Measurements from ENCODE around the gene NUP214. TPM values are rescaled to one million over a fixed set of nuclear protein-coding genes. Genes with fewer than 3 reads are reported as not detected.

NUP214 gene
- total RNA-seq, 1 experiment from 2014 or later = 34.9 TPM

DNA sequence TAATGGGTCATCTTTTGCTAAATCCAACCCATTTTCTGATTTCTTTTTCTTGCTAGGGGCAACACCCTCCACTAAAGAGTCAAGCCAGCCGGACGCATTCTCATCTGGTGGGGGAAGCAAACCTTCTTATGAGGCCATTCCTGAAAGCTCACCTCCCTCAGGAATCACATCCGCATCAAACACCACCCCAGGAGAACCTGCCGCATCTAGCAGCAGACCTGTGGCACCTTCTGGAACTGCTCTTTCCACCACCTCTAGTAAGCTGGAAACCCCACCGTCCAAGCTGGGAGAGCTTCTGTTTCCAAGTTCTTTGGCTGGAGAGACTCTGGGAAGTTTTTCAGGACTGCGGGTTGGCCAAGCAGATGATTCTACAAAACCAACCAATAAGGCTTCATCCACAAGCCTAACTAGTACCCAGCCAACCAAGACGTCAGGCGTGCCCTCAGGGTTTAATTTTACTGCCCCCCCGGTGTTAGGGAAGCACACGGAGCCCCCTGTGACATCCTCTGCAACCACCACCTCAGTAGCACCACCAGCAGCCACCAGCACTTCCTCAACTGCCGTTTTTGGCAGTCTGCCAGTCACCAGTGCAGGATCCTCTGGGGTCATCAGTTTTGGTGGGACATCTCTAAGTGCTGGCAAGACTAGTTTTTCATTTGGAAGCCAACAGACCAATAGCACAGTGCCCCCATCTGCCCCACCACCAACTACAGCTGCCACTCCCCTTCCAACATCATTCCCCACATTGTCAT lies 72.0 kb downstream of the NUP214 start:
- ChIA-PET POLR2A (no interaction called here), CTCF (no interaction called here)
- peaks cover 3% of the 10 kb centered on the region for H3K36me3 ChIP-seq (ENCODE audit: control insufficient read depth, insufficient read depth, low read length)
- intact Hi-C loops (cut with micrococcal nuclease; ENCODE audit: unreplicated experiment) = no loop called here
- no peak overlapping the region for H3K4me3 ChIP-seq (ENCODE audit: low read depth in 2 of 2, low read length in 2 of 2)
- H3K4me1 ChIP-seq (ENCODE audit: control insufficient read depth, insufficient read depth, low read length) = no peaks in the 10 kb centered on the region
- no peaks in the 10 kb centered on the region for H3K9me3 ChIP-seq (ENCODE audit: control insufficient read depth, insufficient read depth, low read depth, low read length)
- no TSS peak for BruUV-seq (replicated peaks)
- no peak for DNase-seq (ENCODE audit: low read depth, low spot score)
- TF ChIP-seq SIN3A (IDR thresholded peaks at IDR 0.05; ENCODE audit: borderline replicate concordance, insufficient read depth, low read depth, low read length) = no peak
- TF ChIP-seq, protein P1, sequence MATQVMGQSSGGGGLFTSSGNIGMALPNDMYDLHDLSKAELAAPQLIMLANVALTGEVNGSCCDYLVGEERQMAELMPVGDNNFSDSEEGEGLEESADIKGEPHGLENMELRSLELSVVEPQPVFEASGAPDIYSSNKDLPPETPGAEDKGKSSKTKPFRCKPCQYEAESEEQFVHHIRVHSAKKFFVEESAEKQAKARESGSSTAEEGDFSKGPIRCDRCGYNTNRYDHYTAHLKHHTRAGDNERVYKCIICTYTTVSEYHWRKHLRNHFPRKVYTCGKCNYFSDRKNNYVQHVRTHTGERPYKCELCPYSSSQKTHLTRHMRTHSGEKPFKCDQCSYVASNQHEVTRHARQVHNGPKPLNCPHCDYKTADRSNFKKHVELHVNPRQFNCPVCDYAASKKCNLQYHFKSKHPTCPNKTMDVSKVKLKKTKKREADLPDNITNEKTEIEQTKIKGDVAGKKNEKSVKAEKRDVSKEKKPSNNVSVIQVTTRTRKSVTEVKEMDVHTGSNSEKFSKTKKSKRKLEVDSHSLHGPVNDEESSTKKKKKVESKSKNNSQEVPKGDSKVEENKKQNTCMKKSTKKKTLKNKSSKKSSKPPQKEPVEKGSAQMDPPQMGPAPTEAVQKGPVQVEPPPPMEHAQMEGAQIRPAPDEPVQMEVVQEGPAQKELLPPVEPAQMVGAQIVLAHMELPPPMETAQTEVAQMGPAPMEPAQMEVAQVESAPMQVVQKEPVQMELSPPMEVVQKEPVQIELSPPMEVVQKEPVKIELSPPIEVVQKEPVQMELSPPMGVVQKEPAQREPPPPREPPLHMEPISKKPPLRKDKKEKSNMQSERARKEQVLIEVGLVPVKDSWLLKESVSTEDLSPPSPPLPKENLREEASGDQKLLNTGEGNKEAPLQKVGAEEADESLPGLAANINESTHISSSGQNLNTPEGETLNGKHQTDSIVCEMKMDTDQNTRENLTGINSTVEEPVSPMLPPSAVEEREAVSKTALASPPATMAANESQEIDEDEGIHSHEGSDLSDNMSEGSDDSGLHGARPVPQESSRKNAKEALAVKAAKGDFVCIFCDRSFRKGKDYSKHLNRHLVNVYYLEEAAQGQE (IDR thresholded peaks at IDR 0.05; ENCODE audit: insufficient read depth in 1 of 2, low read depth in 2 of 2, low read length in 1 of 2) = no peak
- TF ChIP-seq, protein P2, sequence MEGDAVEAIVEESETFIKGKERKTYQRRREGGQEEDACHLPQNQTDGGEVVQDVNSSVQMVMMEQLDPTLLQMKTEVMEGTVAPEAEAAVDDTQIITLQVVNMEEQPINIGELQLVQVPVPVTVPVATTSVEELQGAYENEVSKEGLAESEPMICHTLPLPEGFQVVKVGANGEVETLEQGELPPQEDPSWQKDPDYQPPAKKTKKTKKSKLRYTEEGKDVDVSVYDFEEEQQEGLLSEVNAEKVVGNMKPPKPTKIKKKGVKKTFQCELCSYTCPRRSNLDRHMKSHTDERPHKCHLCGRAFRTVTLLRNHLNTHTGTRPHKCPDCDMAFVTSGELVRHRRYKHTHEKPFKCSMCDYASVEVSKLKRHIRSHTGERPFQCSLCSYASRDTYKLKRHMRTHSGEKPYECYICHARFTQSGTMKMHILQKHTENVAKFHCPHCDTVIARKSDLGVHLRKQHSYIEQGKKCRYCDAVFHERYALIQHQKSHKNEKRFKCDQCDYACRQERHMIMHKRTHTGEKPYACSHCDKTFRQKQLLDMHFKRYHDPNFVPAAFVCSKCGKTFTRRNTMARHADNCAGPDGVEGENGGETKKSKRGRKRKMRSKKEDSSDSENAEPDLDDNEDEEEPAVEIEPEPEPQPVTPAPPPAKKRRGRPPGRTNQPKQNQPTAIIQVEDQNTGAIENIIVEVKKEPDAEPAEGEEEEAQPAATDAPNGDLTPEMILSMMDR (IDR thresholded peaks at IDR 0.05) = no peak
- no peak for TF ChIP-seq POLR2AphosphoS5 (IDR thresholded peaks at IDR 0.05; ENCODE audit: low read depth, low read length)
- no peak for TF ChIP-seq TCF7L2 (IDR thresholded peaks at IDR 0.05; ENCODE audit: low read depth, low read length)
- H3K27ac ChIP-seq (ENCODE audit: low read length) = no peak overlapping the region
- no peak for ATAC-seq
- in situ Hi-C loops (cut with HindIII; ENCODE audit: low pct_unique_long_range_greater_than_20kb, low sequenced_read_pairs) = no loop called here
- H3K27me3 ChIP-seq (ENCODE audit: control insufficient read depth, insufficient read depth, low read length) = no peaks in the 10 kb centered on the region

DNA sequence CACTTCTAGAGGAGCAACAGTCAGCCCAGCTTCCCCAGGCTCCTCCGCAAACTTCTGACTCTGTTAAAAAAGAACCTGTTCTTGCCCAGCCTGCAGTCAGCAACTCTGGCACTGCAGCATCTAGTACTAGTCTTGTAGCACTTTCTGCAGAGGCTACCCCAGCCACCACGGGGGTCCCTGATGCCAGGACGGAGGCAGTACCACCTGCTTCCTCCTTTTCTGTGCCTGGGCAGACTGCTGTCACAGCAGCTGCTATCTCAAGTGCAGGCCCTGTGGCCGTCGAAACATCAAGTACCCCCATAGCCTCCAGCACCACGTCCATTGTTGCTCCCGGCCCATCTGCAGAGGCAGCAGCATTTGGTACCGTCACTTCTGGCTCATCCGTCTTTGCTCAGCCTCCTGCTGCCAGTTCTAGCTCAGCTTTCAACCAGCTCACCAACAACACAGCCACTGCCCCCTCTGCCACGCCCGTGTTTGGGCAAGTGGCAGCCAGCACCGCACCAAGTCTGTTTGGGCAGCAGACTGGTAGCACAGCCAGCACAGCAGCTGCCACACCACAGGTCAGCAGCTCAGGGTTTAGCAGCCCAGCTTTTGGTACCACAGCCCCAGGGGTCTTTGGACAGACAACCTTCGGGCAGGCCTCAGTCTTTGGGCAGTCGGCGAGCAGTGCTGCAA lies 72.8 kb downstream of the NUP214 start:
- TF ChIP-seq SIN3A (IDR thresholded peaks at IDR 0.05; ENCODE audit: borderline replicate concordance, insufficient read depth, low read depth, low read length) = no peak
- TF ChIP-seq POLR2AphosphoS5 (IDR thresholded peaks at IDR 0.05; ENCODE audit: low read depth, low read length) = no peak
- TF ChIP-seq, protein P2 (IDR thresholded peaks at IDR 0.05) = no peak
- TF ChIP-seq, protein P1 (IDR thresholded peaks at IDR 0.05; ENCODE audit: insufficient read depth in 1 of 2, low read depth in 2 of 2, low read length in 1 of 2) = no peak
- TF ChIP-seq TCF7L2 (IDR thresholded peaks at IDR 0.05; ENCODE audit: low read depth, low read length) = no peak
- peaks cover 3% of the 10 kb centered on the region for H3K36me3 ChIP-seq (ENCODE audit: control insufficient read depth, insufficient read depth, low read length)
- CTCF ChIA-PET = no interaction called here
- no peak overlapping the region for H3K27ac ChIP-seq (ENCODE audit: low read length)
- ATAC-seq = no peak
- no peaks in the 10 kb centered on the region for H3K27me3 ChIP-seq (ENCODE audit: control insufficient read depth, insufficient read depth, low read length)
- BruUV-seq (replicated peaks) = no TSS peak
- intact Hi-C loops (cut with micrococcal nuclease; ENCODE audit: unreplicated experiment) (no loop called here), in situ Hi-C loops (cut with HindIII; ENCODE audit: low pct_unique_long_range_greater_than_20kb, low sequenced_read_pairs) (no loop called here)
- POLR2A ChIA-PET = no interaction called here
- no peak for DNase-seq (ENCODE audit: low read depth, low spot score)
- H3K9me3 ChIP-seq (ENCODE audit: control insufficient read depth, insufficient read depth, low read depth, low read length) = no peaks in the 10 kb centered on the region
- no peak overlapping the region for H3K4me3 ChIP-seq (ENCODE audit: low read depth in 2 of 2, low read length in 2 of 2)
- no peaks in the 10 kb centered on the region for H3K4me1 ChIP-seq (ENCODE audit: control insufficient read depth, insufficient read depth, low read length)

Data from Panc1 (cell line).